Lung (tissue), 12 donors: ENCODE data around the gene TOP2A. TPM values are rescaled to one million over a fixed set of nuclear protein-coding genes. Genes with fewer than 3 reads are reported as not detected.

Experiments
- ATAC-seq: fragments of 200-7000 bp; cut with Tn5 transposase; one replicate; pipeline ENCODE4 v1.9.1; 2020; ENCODE audit warnings: moderate number of reproducible peaks; ENCODE audit not compliant: insufficient read depth, low FRiP score
- DNase-seq, 3 donors: peaks; one replicate each; pipeline ENCODE4 v3.0.0-alpha.2; 2013 to 2017
- H3K27ac ChIP-seq, 2 donors: one replicate each; pipeline ENCODE4 v1.5.1; 2013; ENCODE audit warnings: mild to moderate bottlenecking in 2 of 2, moderate library complexity in 2 of 2, control low read depth in 1 of 2, inconsistent platforms in 1 of 2, low read depth in 1 of 2, low read length in 1 of 2
- H3K27me3 ChIP-seq, 3 donors: one replicate each; pipeline ENCODE4 v1.5.1; 2013; ENCODE audit warnings: low read length in 2 of 3; ENCODE audit not compliant: control insufficient read depth in 3 of 3, insufficient read depth in 3 of 3
- H3K36me3 ChIP-seq, 4 donors: one replicate each; pipeline ENCODE4 v1.5.1; 2013; ENCODE audit warnings: low read length in 4 of 4, mild to moderate bottlenecking in 1 of 4, moderate library complexity in 1 of 4; ENCODE audit not compliant: control insufficient read depth in 4 of 4, insufficient read depth in 4 of 4
- H3K4me1 ChIP-seq, 5 donors: one replicate each; pipeline ENCODE4 v1.5.1; 2013; ENCODE audit warnings: low read length in 5 of 5, mild to moderate bottlenecking in 2 of 5, moderate library complexity in 1 of 5; ENCODE audit not compliant: control insufficient read depth in 5 of 5, insufficient read depth in 5 of 5
- H3K4me3 ChIP-seq: one replicate; pipeline ENCODE4 v1.5.1; 2013; ENCODE audit warnings: mild to moderate bottlenecking, control low read depth, moderate library complexity
- H3K9ac ChIP-seq, 2 donors: one replicate each; pipeline ENCODE4 v1.5.1; 2013; ENCODE audit warnings: low read length in 2 of 2, control low read depth in 1 of 2; ENCODE audit not compliant: insufficient read depth in 1 of 2
- H3K9me3 ChIP-seq, 4 donors: one replicate each; pipeline ENCODE4 v1.5.1; 2013; ENCODE audit warnings: low read length in 3 of 4, mild to moderate bottlenecking in 1 of 4, moderate library complexity in 1 of 4; ENCODE audit not compliant: control insufficient read depth in 4 of 4, insufficient read depth in 3 of 4
- CTCF ChIP-seq: IDR thresholded peaks from 2 replicates; pipeline ENCODE4 v1.5.1; 2012; ENCODE audit warnings: mild to moderate bottlenecking; ENCODE audit errors: control extremely low read depth, extremely low read depth
- WGBS, 2 donors: extraction: QIAGEN DNeasy Blood & Tissue Kit; methylation state at CpG; one replicate each; pipeline ENCODE4 v1.1.7; 2013; 5-methylcytosine and 5-hydroxymethylcytosine counted together
- polyA plus RNA-seq, 2 donors: library from polyadenylated mRNA; stranded (reverse); fragments of 200-250 nt; gene quantifications; one replicate each; pipeline ENCODE4 v1.2.1, GENCODE V29; 2013
- total RNA-seq, 2 donors: library from RNA; depleted of rRNA in 1 of 2; stranded (reverse); fragments of >200 nt in 1 of 2; gene quantifications; one replicate each; pipeline ENCODE4 v1.2.1, GENCODE V29; 2014 to 2021
- donor health status: control.
- donor health status: control.
- donor health status: Bipolar disorder and iron deficiency.
- donor health status: healthy.
- donor health status: DM: yes; HTN: yes; CAD: no.

TOP2A gene
- total and polyA plus RNA-seq, 4 donors, result 2.6 to 21.6 (median 9.6) TPM

- H3K27me3 ChIP-seq, result peaks cover 0 to 21% (median 18%) of the 10 kb centered on the region in 3 donors
- TF ChIP-seq CTCF, result peak; percentile 98
- H3K4me3 ChIP-seq, result no peak overlapping the region
- H3K36me3 ChIP-seq, result peaks cover 0 to 22% (median 12%) of the 10 kb centered on the region in 4 donors
- H3K4me1 ChIP-seq, result peaks cover 0 to 21% (median 4%) of the 10 kb centered on the region in 5 donors
- H3K9me3 ChIP-seq, result no peaks in the 10 kb centered on the region
- ATAC-seq (peak; percentile 63), DNase-seq (peak; percentile 91 to 93 (median 92))
- H3K27ac ChIP-seq, result no peak overlapping the region
- H3K9ac ChIP-seq, result no peak overlapping the region
- WGBS, 2 donors, result 11 to 15% methylated on average over 17 of the region's 17 CpGs
These were observed 59.2 kb downstream of the TOP2A start for GRCh38 chr17:40358323-40359038.

GRCh38 chr17:40356990-40357881 lies 60.5 kb downstream of the TOP2A start:
- WGBS, 2 donors, result 74 to 78% methylated on average over 18 to 19 of the region's 19 CpGs
- Histone ChIP-seq H3K27me3 (peaks cover 0 to 15% (median 15%) of the 10 kb centered on the region in 3 donors), H3K4me1 (peaks cover 0 to 21% (median 4%) of the 10 kb centered on the region in 5 donors), H3K9me3 (no peaks in the 10 kb centered on the region), H3K36me3 (peaks cover 0 to 31% (median 19%) of the 10 kb centered on the region in 4 donors), H3K27ac (peak overlapping the region in 1 of 2 donors; percentile 52), H3K9ac (no peak overlapping the region), H3K4me3 (no peak overlapping the region)
- no peak for TF ChIP-seq CTCF
- ATAC-seq (no peak), DNase-seq (no peak)

GRCh38 chr17:40355804-40356758 lies 61.6 kb downstream of the TOP2A start:
- 71 to 78% methylated on average over 32 to 33 of the region's 33 CpGs for WGBS, 2 donors
- no peak overlapping the region for H3K27ac ChIP-seq
- DNase-seq (no peak), ATAC-seq (no peak)
- no peak for TF ChIP-seq CTCF
- H3K9me3 ChIP-seq, result no peaks in the 10 kb centered on the region
- H3K36me3 ChIP-seq, result peaks cover 0 to 42% (median 20%) of the 10 kb centered on the region in 4 donors
- H3K4me3 ChIP-seq, result no peak overlapping the region
- H3K4me1 ChIP-seq, result peaks cover 0 to 29% (median 8%) of the 10 kb centered on the region in 5 donors
- no peak overlapping the region for H3K9ac ChIP-seq
- peaks cover 0 to 6% (median 6%) of the 10 kb centered on the region in 3 donors for H3K27me3 ChIP-seq
